ENCODE results near the gene DAB1. TPM values are rescaled to one million over a fixed set of nuclear protein-coding genes. Genes with fewer than 3 reads are reported as not detected.

DAB1 gene
- total and polyA plus RNA-seq, 10 of the 15 experiments (the other 5 are each of a cell fraction or from before 2014, with no cell fraction given): 0.02 to 0.10 (median 0.03) TPM; not detected in 5

DNA sequence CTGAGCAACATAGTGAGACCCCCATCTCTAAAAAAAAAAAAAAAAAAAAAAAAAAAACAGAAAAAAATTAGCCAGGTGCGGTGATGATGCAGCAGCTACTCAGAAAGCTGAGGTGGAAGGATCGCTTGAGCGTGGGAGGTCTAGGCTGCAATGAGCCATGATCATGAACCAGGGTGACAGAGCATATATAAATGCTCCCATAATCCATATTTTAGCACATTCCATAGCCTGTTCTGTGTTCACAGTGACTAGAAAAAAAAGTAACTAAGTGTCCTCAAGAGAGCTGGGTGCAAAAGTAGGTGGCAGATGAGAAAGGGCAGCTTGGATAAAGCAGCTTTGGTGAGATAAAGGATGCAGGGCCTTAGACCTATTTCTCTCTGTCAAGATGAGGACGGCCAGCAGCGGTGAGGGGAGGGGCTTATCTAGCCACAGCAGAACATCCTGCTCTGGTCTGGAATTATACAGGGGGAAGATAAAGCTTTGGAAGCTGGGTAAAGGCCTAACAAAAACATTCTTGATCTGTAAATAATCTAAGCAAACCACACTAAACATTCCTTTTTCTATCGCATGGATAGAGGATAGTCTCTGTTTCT lies 205.3 kb downstream of the DAB1 start:
- POLR2A ChIA-PET: no interaction called here
- TF ChIP-seq POLR2A (IDR thresholded peaks at IDR 0.05; ENCODE audit: low read depth, low read length): no peak
- TF ChIP-seq EP300 (IDR thresholded peaks at IDR 0.05; ENCODE audit: borderline replicate concordance in 1 of 2, control insufficient read depth in 1 of 2, low read depth in 2 of 2, low read length in 2 of 2): no peak
- TF ChIP-seq FOXK2 (IDR thresholded peaks at IDR 0.05): no peak
- no peak for TF ChIP-seq CREM (IDR thresholded peaks at IDR 0.05; ENCODE audit: low read depth)
- intact Hi-C loops (cut with micrococcal nuclease; ENCODE audit: unreplicated experiment): no loop called here
- H3K4me2 ChIP-seq (ENCODE audit: control insufficient read depth, insufficient read depth): no peak overlapping the region
- no peaks in the 10 kb centered on the region for H3K9me3 ChIP-seq (replicated peaks; ENCODE audit: control insufficient read depth, insufficient read depth, low read length)
- ATAC-seq (no peak), DNase-seq (ENCODE audit: low read depth, low spot score) (no peak), FAIRE-seq (no peak)
- H2AFZ ChIP-seq (ENCODE audit: control insufficient read depth, low read depth, low read length): no peak overlapping the region
- H3K4me3 ChIP-seq: no peak overlapping the region
- H3K9ac ChIP-seq (ENCODE audit: control insufficient read depth, insufficient read depth, low read length): no peak overlapping the region
- BruUV-seq (replicated peaks): no TSS peak
- no peaks in the 10 kb centered on the region for H3K4me1 ChIP-seq (ENCODE audit: control insufficient read depth, insufficient read depth, low read length)
- SMC1A ChIA-PET (ENCODE audit: uncharacterized antibody, unreplicated experiment): interaction anchor here (0.6 kb wide), 1 partner anchor 233 kb away, joined by 3 read pairs; no protein-coding TSS in a partner anchor
- H3K27ac ChIP-seq (ENCODE audit: control insufficient read depth, insufficient read depth): no peak overlapping the region
- H3K27me3 ChIP-seq (replicated peaks in 1 of 2; ENCODE audit: control insufficient read depth in 2 of 2, insufficient read depth in 2 of 2, low read length in 1 of 2): no peaks in the 10 kb centered on the region
- in situ Hi-C loops (cut with MboI): no loop called here
- no peaks in the 10 kb centered on the region for H3K36me3 ChIP-seq (ENCODE audit: control insufficient read depth in 2 of 2, insufficient read depth in 2 of 2, low read length in 1 of 2)
- WGBS (ENCODE audit: insufficient coverage, insufficient replicate concordance, low lambda C conversion rate, missing lambda C conversion rate): 57% methylated on average over 6 of the region's 6 CpGs
- no peaks in the 10 kb centered on the region for H3K79me2 ChIP-seq (ENCODE audit: control insufficient read depth, insufficient read depth, low read length)
- CTCF ChIA-PET: interaction anchor here (0.6 kb wide), 1 partner anchor 548 kb away, joined by 3 read pairs; no protein-coding TSS in a partner anchor
- no peaks in the 10 kb centered on the region for H4K20me1 ChIP-seq (ENCODE audit: control insufficient read depth, insufficient read depth)
- RAD21 ChIA-PET (ENCODE audit: unreplicated experiment): interaction anchor here (0.6 kb wide), 1 partner anchor 9 kb away, joined by 3 read pairs; no protein-coding TSS in a partner anchor

DNA sequence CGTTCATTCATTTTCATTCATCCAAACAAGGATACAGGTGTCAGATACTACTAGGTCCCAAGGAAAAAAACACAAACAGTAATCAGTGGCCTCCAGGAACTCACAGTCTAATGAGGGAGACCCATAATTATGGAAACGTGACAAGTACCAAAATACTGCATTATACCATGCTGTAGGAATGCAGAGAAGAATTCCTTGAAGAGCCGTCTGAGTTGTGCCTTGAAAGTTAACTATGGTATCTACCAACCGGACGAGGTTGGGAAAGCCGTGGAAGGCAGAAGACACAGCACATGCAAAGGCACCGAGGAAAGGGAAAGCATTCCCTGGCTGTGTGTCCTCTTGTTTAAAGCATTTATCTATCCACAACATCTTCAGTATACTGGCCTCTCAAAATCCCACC lies 206.0 kb downstream of the DAB1 start:
- CTCF ChIA-PET: interaction anchor here (1.2 kb wide), 1 partner anchor 14 kb away, joined by 3 read pairs; no protein-coding TSS in a partner anchor
- H3K4me2 ChIP-seq (ENCODE audit: control insufficient read depth, insufficient read depth): no peak overlapping the region
- intact Hi-C loops (cut with micrococcal nuclease; ENCODE audit: unreplicated experiment) (no loop called here), in situ Hi-C loops (cut with MboI) (no loop called here)
- BruUV-seq (replicated peaks): no TSS peak
- no peak for ATAC-seq
- H3K9me3 ChIP-seq (replicated peaks; ENCODE audit: control insufficient read depth, insufficient read depth, low read length): no peaks in the 10 kb centered on the region
- no peak for FAIRE-seq
- H3K36me3 ChIP-seq (ENCODE audit: control insufficient read depth in 2 of 2, insufficient read depth in 2 of 2, low read length in 1 of 2): no peaks in the 10 kb centered on the region
- SMC1A ChIA-PET (ENCODE audit: uncharacterized antibody, unreplicated experiment): interaction anchor here (0.6 to 0.7 kb wide), 2 partner anchors 12 to 234 kb away, joined by 3 read pairs; no protein-coding TSS in a partner anchor
- H3K27me3 ChIP-seq (replicated peaks in 1 of 2; ENCODE audit: control insufficient read depth in 2 of 2, insufficient read depth in 2 of 2, low read length in 1 of 2): no peaks in the 10 kb centered on the region
- POLR2A ChIA-PET: no interaction called here
- WGBS (ENCODE audit: insufficient coverage, insufficient replicate concordance, low lambda C conversion rate, missing lambda C conversion rate): 36% methylated on average over 7 of the region's 7 CpGs
- no peaks in the 10 kb centered on the region for H4K20me1 ChIP-seq (ENCODE audit: control insufficient read depth, insufficient read depth)
- no peak overlapping the region for H3K27ac ChIP-seq (ENCODE audit: control insufficient read depth, insufficient read depth)
- H2AFZ ChIP-seq (ENCODE audit: control insufficient read depth, low read depth, low read length): no peak overlapping the region
- no peaks in the 10 kb centered on the region for H3K79me2 ChIP-seq (ENCODE audit: control insufficient read depth, insufficient read depth, low read length)
- RAD21 ChIA-PET (ENCODE audit: unreplicated experiment): interaction anchor here (0.6 kb wide), 1 partner anchor 9 kb away, joined by 3 read pairs; no protein-coding TSS in a partner anchor
- no peaks in the 10 kb centered on the region for H3K4me1 ChIP-seq (ENCODE audit: control insufficient read depth, insufficient read depth, low read length)
- H3K9ac ChIP-seq (ENCODE audit: control insufficient read depth, insufficient read depth, low read length): no peak overlapping the region
- no peak for DNase-seq (ENCODE audit: low read depth, low spot score)
- H3K4me3 ChIP-seq: no peak overlapping the region
- no peak for TF ChIP-seq ZNF384 (IDR thresholded peaks at IDR 0.05; ENCODE audit: borderline replicate concordance, low read depth, low read length)
- no peak for TF ChIP-seq RAD21 (IDR thresholded peaks at IDR 0.05; ENCODE audit: insufficient read depth, low read depth, low read length)
- TF ChIP-seq ZZZ3 (IDR thresholded peaks at IDR 0.05; ENCODE audit: control insufficient read depth, insufficient read length, low read depth): no peak
- TF ChIP-seq FOXK2 (IDR thresholded peaks at IDR 0.05): no peak
- no peak for TF ChIP-seq IKZF2 (IDR thresholded peaks at IDR 0.05)
- no peak for TF ChIP-seq CHD1 (IDR thresholded peaks at IDR 0.05; ENCODE audit: low read depth, low read length)
- TF ChIP-seq, protein P1, sequence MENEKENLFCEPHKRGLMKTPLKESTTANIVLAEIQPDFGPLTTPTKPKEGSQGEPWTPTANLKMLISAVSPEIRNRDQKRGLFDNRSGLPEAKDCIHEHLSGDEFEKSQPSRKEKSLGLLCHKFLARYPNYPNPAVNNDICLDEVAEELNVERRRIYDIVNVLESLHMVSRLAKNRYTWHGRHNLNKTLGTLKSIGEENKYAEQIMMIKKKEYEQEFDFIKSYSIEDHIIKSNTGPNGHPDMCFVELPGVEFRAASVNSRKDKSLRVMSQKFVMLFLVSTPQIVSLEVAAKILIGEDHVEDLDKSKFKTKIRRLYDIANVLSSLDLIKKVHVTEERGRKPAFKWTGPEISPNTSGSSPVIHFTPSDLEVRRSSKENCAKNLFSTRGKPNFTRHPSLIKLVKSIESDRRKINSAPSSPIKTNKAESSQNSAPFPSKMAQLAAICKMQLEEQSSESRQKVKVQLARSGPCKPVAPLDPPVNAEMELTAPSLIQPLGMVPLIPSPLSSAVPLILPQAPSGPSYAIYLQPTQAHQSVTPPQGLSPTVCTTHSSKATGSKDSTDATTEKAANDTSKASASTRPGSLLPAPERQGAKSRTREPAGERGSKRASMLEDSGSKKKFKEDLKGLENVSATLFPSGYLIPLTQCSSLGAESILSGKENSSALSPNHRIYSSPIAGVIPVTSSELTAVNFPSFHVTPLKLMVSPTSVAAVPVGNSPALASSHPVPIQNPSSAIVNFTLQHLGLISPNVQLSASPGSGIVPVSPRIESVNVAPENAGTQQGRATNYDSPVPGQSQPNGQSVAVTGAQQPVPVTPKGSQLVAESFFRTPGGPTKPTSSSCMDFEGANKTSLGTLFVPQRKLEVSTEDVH (IDR thresholded peaks at IDR 0.05; ENCODE audit: low read depth, partially characterized antibody): no peak
- TF ChIP-seq, protein P2, sequence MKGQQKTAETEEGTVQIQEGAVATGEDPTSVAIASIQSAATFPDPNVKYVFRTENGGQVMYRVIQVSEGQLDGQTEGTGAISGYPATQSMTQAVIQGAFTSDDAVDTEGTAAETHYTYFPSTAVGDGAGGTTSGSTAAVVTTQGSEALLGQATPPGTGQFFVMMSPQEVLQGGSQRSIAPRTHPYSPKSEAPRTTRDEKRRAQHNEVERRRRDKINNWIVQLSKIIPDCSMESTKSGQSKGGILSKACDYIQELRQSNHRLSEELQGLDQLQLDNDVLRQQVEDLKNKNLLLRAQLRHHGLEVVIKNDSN (IDR thresholded peaks at IDR 0.05; ENCODE audit: borderline replicate concordance, extremely low read length, insufficient read depth, low read depth, low read length): no peak
- no peak for TF ChIP-seq POLR2AphosphoS5 (IDR thresholded peaks at IDR 0.05; ENCODE audit: low read length)
- no peak for TF ChIP-seq GABPA (IDR thresholded peaks at IDR 0.05; ENCODE audit: low read depth)
- no peak for TF ChIP-seq BHLHE40 (IDR thresholded peaks at IDR 0.05; ENCODE audit: borderline replicate concordance in 1 of 2, low read depth in 2 of 2, low read length in 1 of 2)
